Measurements from ENCODE around the gene TEPSIN. TPM values are rescaled to one million over a fixed set of nuclear protein-coding genes. Genes with fewer than 3 reads are reported as not detected.

Gene TEPSIN
- total RNA-seq, 1 experiment from 2014 or later: 40.7 TPM

GRCh38 chr17:81222906-81223761, 15.7 kb downstream of the TEPSIN start, which contains the start of gene CEP131 (continued):
- no peak for TF ChIP-seq ZNF263 (CRISPR knock-in tag; IDR thresholded peaks at IDR 0.05; ENCODE audit: low read depth)
- TF ChIP-seq JUN (CRISPR knock-in tag; IDR thresholded peaks at IDR 0.05): no peak
- peak; percentile 82 for TF ChIP-seq ZNF232 (CRISPR knock-in tag; IDR thresholded peaks at IDR 0.05)
- no peak for TF ChIP-seq ATF2 (CRISPR knock-in tag; IDR thresholded peaks at IDR 0.05; ENCODE audit: borderline replicate concordance, low read depth)
- no peak for TF ChIP-seq MXD4 (CRISPR knock-in tag; IDR thresholded peaks at IDR 0.05; ENCODE audit: borderline replicate concordance)
- no peak for TF ChIP-seq ELF4 (CRISPR knock-in tag; IDR thresholded peaks at IDR 0.05; ENCODE audit: low read depth)
- no peak for TF ChIP-seq CDX4 (CRISPR knock-in tag; IDR thresholded peaks at IDR 0.05; ENCODE audit: borderline replicate concordance)
- TF ChIP-seq ZNF512 (CRISPR knock-in tag; IDR thresholded peaks at IDR 0.05; ENCODE audit: borderline replicate concordance): no peak
- TF ChIP-seq MLX (CRISPR knock-in tag; IDR thresholded peaks at IDR 0.05): no peak
- TF ChIP-seq TEAD4 (CRISPR knock-in tag; IDR thresholded peaks at IDR 0.05): no peak
- TF ChIP-seq ATF6 (CRISPR knock-in tag; IDR thresholded peaks at IDR 0.05): no peak
- TF ChIP-seq ZNF138 (CRISPR knock-in tag; conservative IDR thresholded peaks at IDR 0.05): no peak
- TF ChIP-seq NFYB (CRISPR knock-in tag; conservative IDR thresholded peaks at IDR 0.05; ENCODE audit: low read depth): peak; percentile 98
- TF ChIP-seq JAZF1 (CRISPR knock-in tag; IDR thresholded peaks at IDR 0.05): no peak

- ChIA-PET POLR2A (interaction anchor here (0.5 to 1.2 kb wide), 3 partner anchors 16 to 447 kb away, joined by 3 to 9 read pairs (median 4); partner anchors contain the start of genes NDUFAF8 and TEPSIN), CTCF (interaction anchor here (0.6 to 1.8 kb wide), 18 partner anchors 12 to 346 kb away, joined by 3 to 18 read pairs (median 4); partner anchors contain the start of genes BAHCC1, NDUFAF8 and TEPSIN)
- Mint-ChIP-seq H3K4me1 (peaks cover 17% of the 10 kb centered on the region), H3K27ac (no peak overlapping the region), H3K4me3 (peak overlapping the region; percentile 71), H3K9me3 (no peaks in the 10 kb centered on the region), H3K27me3 (ENCODE audit: low read depth) (peaks cover 20% of the 10 kb centered on the region), H3K36me3 (no peaks in the 10 kb centered on the region)
- ATAC-seq (no peak; the same call in 1 of the 2 replicates), DNase-seq (ENCODE audit: low spot score) (no peak)
- no peak for TF ChIP-seq RORB (CRISPR knock-in tag; IDR thresholded peaks at IDR 0.05)
- TF ChIP-seq TCF7 (CRISPR knock-in tag; IDR thresholded peaks at IDR 0.05; ENCODE audit: low read depth): no peak
- TF ChIP-seq FOXP4 (CRISPR knock-in tag; IDR thresholded peaks at IDR 0.05): peak; percentile 46; the same call in 1 of the 2 replicates
- TF ChIP-seq EMX1 (CRISPR knock-in tag; IDR thresholded peaks at IDR 0.05): no peak
- TF ChIP-seq ZNF317 (CRISPR knock-in tag; IDR thresholded peaks at IDR 0.05; ENCODE audit: borderline replicate concordance, low read depth): no peak; the same call in 1 of the 2 replicates
- peak; percentile 65; the same call in 1 of the 2 replicates for TF ChIP-seq ETV6 (CRISPR knock-in tag; IDR thresholded peaks at IDR 0.05)
- TF ChIP-seq FOXK1 (CRISPR knock-in tag; IDR thresholded peaks at IDR 0.05): 0 out of 2 replicates have a peak, but pooled peaks have one; percentile 38
- no peak for TF ChIP-seq ZNF512 (CRISPR knock-in tag; IDR thresholded peaks at IDR 0.05; ENCODE audit: borderline replicate concordance)
- 0 out of 2 replicates have a peak, but pooled peaks have one; percentile 39 for TF ChIP-seq GABPB1 (CRISPR knock-in tag; IDR thresholded peaks at IDR 0.05)
- TF ChIP-seq MYBL2 (CRISPR knock-in tag; IDR thresholded peaks at IDR 0.05): 0 out of 2 replicates have a peak, but pooled peaks have one; percentile 14
- TF ChIP-seq FOXP1 (CRISPR knock-in tag; IDR thresholded peaks at IDR 0.05; ENCODE audit: borderline replicate concordance): peak; percentile 52
Observed at GRCh38 chr17:81222620-81222905, 16.3 kb downstream of the TEPSIN start.

All from WTC11 (cell line).